ENCODE measurements around the gene PCBP4. TPM values are rescaled to one million over a fixed set of nuclear protein-coding genes. Genes with fewer than 3 reads are reported as not detected.

Gene PCBP4
- total and polyA plus RNA-seq, 2 donors (not counting 1 experiment from before 2014, with no cell fraction given): 15.3 to 25.6 TPM

GRCh38 chr3:51938780-51939425 lies 28.4 kb downstream of the PCBP4 start:
- ChIA-PET CTCF (no interaction called here), POLR2A (no interaction called here)
- H3K27ac ChIP-seq (ENCODE audit: low read length in 2 of 2): no peak overlapping the region
- no peak overlapping the region for H3K4me2 ChIP-seq (replicated peaks; ENCODE audit: low read depth, low read length, poor library complexity, severe bottlenecking)
- H3K9me3 ChIP-seq (ENCODE audit: control extremely low read depth in 1 of 3, control insufficient read depth in 2 of 3, insufficient read depth in 1 of 3, low read length in 2 of 3): no peaks in the 10 kb centered on the region
- H3K4me1 Mint-ChIP-seq: peaks cover 36% of the 10 kb centered on the region
- no peak for DNase-seq
- no peaks in the 10 kb centered on the region for H4K20me1 ChIP-seq (ENCODE audit: control insufficient read depth, insufficient read depth, low read length, poor library complexity, severe bottlenecking)
- ATAC-seq (ENCODE audit: low read depth): no peak
- no peaks in the 10 kb centered on the region for H3K27me3 ChIP-seq (replicated peaks in 1 of 4; ENCODE audit: control extremely low read depth in 1 of 4, control insufficient read depth in 3 of 4, insufficient read depth in 4 of 4, low read length in 3 of 4)
- H3K36me3 ChIP-seq (replicated peaks in 1 of 2; ENCODE audit: control extremely low read depth in 1 of 2, control insufficient read depth in 1 of 2, extremely low read depth in 1 of 2, insufficient read depth in 2 of 2, low read length in 1 of 2): peaks cover 2 to 57% of the 10 kb centered on the region in 2 experiments
- TF ChIP-seq EZH2 (IDR thresholded peaks at IDR 0.05; ENCODE audit: borderline replicate concordance, insufficient read depth, low read depth, low read length, poor library complexity, severe bottlenecking): no peak
- H2AFZ ChIP-seq (ENCODE audit: insufficient read depth, low read depth, low read length, poor library complexity, severe bottlenecking): no peak overlapping the region
- no peak overlapping the region for H3K9ac ChIP-seq (ENCODE audit: low read length)
- WGBS (ENCODE audit: insufficient coverage): 100% methylated on average over 6 of the region's 9 CpGs
- H3K27ac Mint-ChIP-seq: no peak overlapping the region
- peaks cover 21% of the 10 kb centered on the region for H3K79me2 ChIP-seq (ENCODE audit: control insufficient read depth, insufficient read depth, low read length)
- H3K4me3 ChIP-seq (ENCODE audit: control extremely low read depth in 1 of 5, extremely low read depth in 1 of 5, insufficient read depth in 1 of 5, low read depth in 2 of 5, low read length in 4 of 5): no peak overlapping the region
- H3K27me3 Mint-ChIP-seq: no peaks in the 10 kb centered on the region
- peaks cover 22 to 26% of the 10 kb centered on the region in 2 donors for H3K4me1 ChIP-seq (ENCODE audit: control insufficient read depth in 2 of 2, insufficient read depth in 2 of 2, low read length in 2 of 2)
- intact Hi-C loops (cut with micrococcal nuclease): no loop called here
- H3K9me3 Mint-ChIP-seq (ENCODE audit: insufficient read depth): no peaks in the 10 kb centered on the region
- no peak overlapping the region for H3K4me3 Mint-ChIP-seq

GRCh38 chr3:51937611-51938450 lies 29.4 kb downstream of the PCBP4 start:
- Histone ChIP-seq H3K4me2 (replicated peaks; ENCODE audit: low read depth, low read length, poor library complexity, severe bottlenecking) (no peak overlapping the region), H3K27ac (ENCODE audit: low read length in 2 of 2) (no peak overlapping the region), H3K4me1 (ENCODE audit: control insufficient read depth in 2 of 2, insufficient read depth in 2 of 2, low read length in 2 of 2) (peaks cover 16 to 20% of the 10 kb centered on the region in 2 donors), H3K27me3 (replicated peaks in 1 of 4; ENCODE audit: control extremely low read depth in 1 of 4, control insufficient read depth in 3 of 4, insufficient read depth in 4 of 4, low read length in 3 of 4) (no peaks in the 10 kb centered on the region), H3K9ac (ENCODE audit: low read length) (no peak overlapping the region), H3K79me2 (ENCODE audit: control insufficient read depth, insufficient read depth, low read length) (peaks cover 21% of the 10 kb centered on the region), H2AFZ (ENCODE audit: insufficient read depth, low read depth, low read length, poor library complexity, severe bottlenecking) (no peak overlapping the region), H4K20me1 (ENCODE audit: control insufficient read depth, insufficient read depth, low read length, poor library complexity, severe bottlenecking) (no peaks in the 10 kb centered on the region), H3K9me3 (ENCODE audit: control extremely low read depth in 1 of 3, control insufficient read depth in 2 of 3, insufficient read depth in 1 of 3, low read length in 2 of 3) (no peaks in the 10 kb centered on the region), H3K36me3 (replicated peaks in 1 of 2; ENCODE audit: control extremely low read depth in 1 of 2, control insufficient read depth in 1 of 2, extremely low read depth in 1 of 2, insufficient read depth in 2 of 2, low read length in 1 of 2) (peaks cover 4 to 65% of the 10 kb centered on the region in 2 experiments), H3K4me3 (ENCODE audit: control extremely low read depth in 1 of 5, extremely low read depth in 1 of 5, insufficient read depth in 1 of 5, low read depth in 2 of 5, low read length in 4 of 5) (no peak overlapping the region)
- TF ChIP-seq CTCF (IDR thresholded peaks at IDR 0.05) (no peak), EZH2 (IDR thresholded peaks at IDR 0.05; ENCODE audit: borderline replicate concordance, insufficient read depth, low read depth, low read length, poor library complexity, severe bottlenecking) (no peak)
- WGBS (ENCODE audit: insufficient coverage): 93% methylated on average over 11 of the region's 13 CpGs
- no peak for DNase-seq
- Mint-ChIP-seq H3K4me3 (no peak overlapping the region), H3K27me3 (no peaks in the 10 kb centered on the region), H3K4me1 (peaks cover 32% of the 10 kb centered on the region), H3K9me3 (ENCODE audit: insufficient read depth) (no peaks in the 10 kb centered on the region), H3K27ac (no peak overlapping the region)
- CTCF ChIA-PET: no interaction called here
- POLR2A ChIA-PET: no interaction called here
- no peak for ATAC-seq (ENCODE audit: low read depth)
- intact Hi-C loops (cut with micrococcal nuclease): no loop called here

All from B cell (primary cell).